Loucy (cell line): ENCODE results near the gene LEPR.

Experiments
- H2AFZ ChIP-seq: fragments of 200-600 bp; sonication (generic); 2 replicates; pipeline ENCODE4 v1.6.0; 2016; ENCODE audit warnings: antibody characterized with exemption, mild to moderate bottlenecking, low read length, moderate library complexity
- H3F3A ChIP-seq: fragments of 200-600 bp; 2 replicates; pipeline ENCODE4 v1.6.0; 2016; ENCODE audit warnings: antibody characterized with exemption, low read depth, mild to moderate bottlenecking
- H3K27me3 ChIP-seq: fragments of 200-600 bp; sonication (generic); 2 replicates; pipeline ENCODE4 v1.6.1; 2014; ENCODE audit warnings: low read length, mild to moderate bottlenecking; ENCODE audit not compliant: insufficient read depth, poor library complexity, severe bottlenecking
- H3K36me3 ChIP-seq: fragments of 200-600 bp; sonication (generic); 2 replicates; pipeline ENCODE4 v1.6.1; 2016; ENCODE audit warnings: low read length; ENCODE audit not compliant: insufficient read depth
- H3K4me1 ChIP-seq: fragments of 200-600 bp; sonication (generic); 2 replicates; pipeline ENCODE4 v1.5.1; 2014; ENCODE audit warnings: low read length, mild to moderate bottlenecking; ENCODE audit not compliant: insufficient read depth, poor library complexity, severe bottlenecking
- H3K4me2 ChIP-seq: fragments of 200-600 bp; sonication (generic); 2 replicates; pipeline ENCODE4 v1.6.0; 2014; ENCODE audit warnings: antibody characterized with exemption, low read length, low read depth, mild to moderate bottlenecking; ENCODE audit not compliant: poor library complexity, severe bottlenecking
- H3K4me3 ChIP-seq: fragments of 200-600 bp; sonication (generic); 2 replicates; pipeline ENCODE4 v1.5.1; 2014; ENCODE audit warnings: low read length, mild to moderate bottlenecking, mixed read lengths; ENCODE audit not compliant: poor library complexity, severe bottlenecking
- H3K79me2 ChIP-seq: fragments of 200-600 bp; sonication (generic); 2 replicates; pipeline ENCODE4 v1.6.1; 2014; ENCODE audit warnings: low read length; ENCODE audit not compliant: insufficient read depth
- H3K9ac ChIP-seq: fragments of 200-600 bp; sonication (generic); 2 replicates; pipeline ENCODE4 v1.6.0; 2014; ENCODE audit warnings: mild to moderate bottlenecking, low read depth, low read length, moderate library complexity; ENCODE audit not compliant: poor library complexity, severe bottlenecking
- H3K9me2 ChIP-seq: fragments of 200-600 bp; sonication (generic); replicated peaks from 2 replicates; pipeline ENCODE4 v1.6.1; 2016; ENCODE audit warnings: low read depth, low read length, mixed read lengths
- H3K9me3 ChIP-seq: fragments of 200-600 bp; sonication (generic); 2 replicates; pipeline ENCODE4 v1.6.1; 2014; ENCODE audit warnings: mild to moderate bottlenecking, antibody characterized with exemption, low read length, low read depth; ENCODE audit not compliant: insufficient read depth
- H4K20me1 ChIP-seq: fragments of 200-600 bp; sonication (generic); 2 replicates; pipeline ENCODE4 v1.6.0; 2014; ENCODE audit warnings: antibody characterized with exemption, low read length, mild to moderate bottlenecking; ENCODE audit not compliant: insufficient read depth, poor library complexity, severe bottlenecking
- CTCF ChIP-seq: fragments of 200-600 bp; sonication (generic); conservative IDR thresholded peaks from 2 replicates; pipeline ENCODE4 v1.5.1; 2014; ENCODE audit warnings: mild to moderate bottlenecking, antibody characterized with exemption, low read length
- EZH2phosphoT487 ChIP-seq: fragments of 200-600 bp; IDR thresholded peaks from 2 replicates; pipeline ENCODE4 v1.6.1; 2018; ENCODE audit warnings: antibody characterized with exemption, mild to moderate bottlenecking, moderate library complexity, borderline replicate concordance

LEPR gene

DNA sequence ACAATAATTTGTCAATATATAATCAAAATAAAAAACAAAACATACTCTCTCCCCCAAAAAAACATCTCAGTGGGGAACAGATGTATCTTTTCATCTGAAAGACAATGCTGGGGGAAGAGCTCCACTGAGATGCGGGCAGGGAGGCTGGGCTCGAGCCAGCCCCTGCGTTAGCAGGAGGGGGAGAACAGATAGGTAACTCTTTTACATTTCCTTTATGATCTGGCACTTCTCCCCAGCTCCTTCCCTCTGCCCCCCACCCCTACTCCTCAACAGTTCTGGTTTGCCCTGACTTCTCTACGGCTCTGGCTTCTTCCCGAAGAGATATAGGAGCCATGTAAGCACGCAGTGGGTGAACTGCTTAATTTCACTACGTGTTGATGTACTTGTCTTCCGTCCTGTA lies 12.4 kb downstream of the LEPR start:
- H3K4me2 ChIP-seq: no peak overlapping the region
- peaks cover 23% of the 10 kb centered on the region for H3K4me1 ChIP-seq
- no peaks in the 10 kb centered on the region for H3K27me3 ChIP-seq
- no peaks in the 10 kb centered on the region for H3K9me3 ChIP-seq
- peaks cover 28% of the 10 kb centered on the region; the same call in 1 of the 2 replicates for H3K36me3 ChIP-seq
- H2AFZ ChIP-seq: no peak overlapping the region
- H4K20me1 ChIP-seq: peaks cover 3% of the 10 kb centered on the region
- H3F3A ChIP-seq: no peaks in the 10 kb centered on the region
- H3K4me3 ChIP-seq: no peak overlapping the region
- no peak overlapping the region for H3K9ac ChIP-seq
- H3K79me2 ChIP-seq: peaks cover 4% of the 10 kb centered on the region; the same call in 1 of the 2 replicates
- H3K9me2 ChIP-seq: no peaks in the 10 kb centered on the region
- TF ChIP-seq CTCF (no peak), EZH2phosphoT487 (no peak)

DNA sequence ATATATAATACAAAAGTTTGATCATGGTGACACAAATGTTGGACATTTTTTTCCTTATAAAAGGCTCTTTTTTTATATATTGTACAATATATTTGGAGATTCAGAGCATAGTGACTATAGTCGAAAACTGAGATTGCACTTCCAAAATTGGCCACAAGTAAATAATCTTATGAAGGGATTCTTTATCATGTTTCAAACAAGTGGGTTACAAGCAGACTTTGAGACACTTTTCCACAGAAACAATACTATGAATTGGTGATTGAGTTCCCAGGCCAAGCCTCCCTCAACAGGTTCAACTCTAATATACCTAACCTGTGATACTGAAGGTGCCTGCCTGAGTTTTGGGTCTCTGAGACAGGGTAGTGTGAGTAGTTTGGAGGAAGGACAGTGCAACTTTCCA lies 13.8 kb downstream of the LEPR start:
- no peak overlapping the region for H3K9ac ChIP-seq
- H3K9me2 ChIP-seq: no peaks in the 10 kb centered on the region
- H3K4me3 ChIP-seq: no peak overlapping the region
- no peak overlapping the region for H2AFZ ChIP-seq
- peaks cover 28% of the 10 kb centered on the region; the same call in 1 of the 2 replicates for H3K36me3 ChIP-seq
- no peaks in the 10 kb centered on the region for H3K27me3 ChIP-seq
- peaks cover 16% of the 10 kb centered on the region for H3K4me1 ChIP-seq
- H3K4me2 ChIP-seq: no peak overlapping the region
- H3F3A ChIP-seq: no peaks in the 10 kb centered on the region
- TF ChIP-seq CTCF (peak; percentile 38), EZH2phosphoT487 (no peak)
- H4K20me1 ChIP-seq: peaks cover 3% of the 10 kb centered on the region
- H3K9me3 ChIP-seq: no peaks in the 10 kb centered on the region
- peaks cover under 1% of the 10 kb centered on the region; the same call in 1 of the 2 replicates for H3K79me2 ChIP-seq

DNA sequence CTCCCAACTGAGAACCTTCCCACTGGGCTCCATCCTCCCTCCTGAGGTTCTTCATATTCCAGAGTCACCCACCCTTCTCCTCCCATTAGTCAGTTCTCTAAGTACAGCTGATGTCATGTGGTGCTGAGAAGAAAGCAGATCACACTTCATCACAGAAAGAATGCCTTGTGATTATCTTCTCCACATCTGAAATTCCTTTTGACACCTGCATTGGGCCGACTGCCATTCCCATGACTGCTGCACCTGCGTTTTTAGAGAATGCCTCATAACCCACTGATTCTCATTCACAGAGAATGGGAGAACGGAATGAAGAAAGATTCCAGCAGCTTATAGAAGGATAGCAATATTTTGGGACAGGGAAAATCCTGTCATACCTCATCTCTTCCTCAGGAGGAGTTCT lies 14.3 kb downstream of the LEPR start:
- H3K4me1 ChIP-seq: peaks cover 15% of the 10 kb centered on the region
- H3K9me2 ChIP-seq: no peaks in the 10 kb centered on the region
- H3K36me3 ChIP-seq: peaks cover 26% of the 10 kb centered on the region; the same call in 1 of the 2 replicates
- peaks cover 3% of the 10 kb centered on the region for H4K20me1 ChIP-seq
- H3K9me3 ChIP-seq: no peaks in the 10 kb centered on the region
- H3K79me2 ChIP-seq: no peaks in the 10 kb centered on the region
- no peak overlapping the region for H3K4me2 ChIP-seq
- no peak overlapping the region for H3K4me3 ChIP-seq
- H2AFZ ChIP-seq: no peak overlapping the region
- H3K9ac ChIP-seq: no peak overlapping the region
- TF ChIP-seq EZH2phosphoT487 (no peak), CTCF (no peak)
- H3F3A ChIP-seq: no peaks in the 10 kb centered on the region
- no peaks in the 10 kb centered on the region for H3K27me3 ChIP-seq
